Muscle of back (tissue), 13 donors: ENCODE results near the gene TRIM37. TPM values are rescaled to one million over a fixed set of nuclear protein-coding genes. Genes with fewer than 3 reads are reported as not detected.
"Not testable (repeated sequence)": the region's sequence is repeated elsewhere in the genome, so short reads cannot be mapped to it uniquely, and the experiment has no call there.

Source experiments
- DNase-seq, 3 donors: peaks; one replicate each; pipeline versions ENCODE4 v3.0.0 to v3.0.0-alpha.2; 2013
- long read RNA-seq, 9 donors: transcript quantifications; one replicate each; lab custom pipeline, GENCODE V29; 2026
- polyA plus RNA-seq, 10 donors: library from polyadenylated mRNA; unstranded; fragments of 120-200 nt; gene quantifications; one replicate each; pipeline ENCODE4 v1.2.1, GENCODE V29; 2013; ENCODE audit not compliant: insufficient read length in 10 of 10

Gene TRIM37
- 10 to 100 TPM; 12.1 to 18.9 (median 15.0) TPM for polyA plus RNA-seq
- long read RNA-seq, donor 1, partial matches to known transcripts: 0 of 1 reads
- long read RNA-seq, donor 1, other reads (novel, unspliced or antisense): 0 of 1 reads
- long read RNA-seq, donor 2: 0 reads
- long read RNA-seq, donor 3: 0 reads
- long read RNA-seq, donor 4: 0 reads
- long read RNA-seq, donor 5, partial matches to known transcripts: 0 of 3 reads
- long read RNA-seq, donor 5, other reads (novel, unspliced or antisense): 0 of 3 reads
- long read RNA-seq, donor 6, partial matches to known transcripts: 0 of 1 reads
- long read RNA-seq, donor 6, other reads (novel, unspliced or antisense): 0 of 1 reads
- long read RNA-seq, donor 7, partial matches to known transcripts: 0 of 1 reads
- long read RNA-seq, donor 7, other reads (novel, unspliced or antisense): 0 of 1 reads
- long read RNA-seq, donor 8, partial matches to known transcripts: 0 of 1 reads
- long read RNA-seq, donor 8, other reads (novel, unspliced or antisense): 0 of 1 reads
- long read RNA-seq, donor 9, full-length matches to known transcripts: 1 of 1 reads
- long read RNA-seq, donor 9, partial matches to known transcripts: 0 of 1 reads
- long read RNA-seq, donor 9, other reads (novel, unspliced or antisense): 0 of 1 reads

GRCh38 chr17:59106463-59107305 lies at the start of gene TRIM37:
Gene TRIM37 (minus strand): TSS chr17:59106880. CDS start chr17:59106461, 419 bp downstream.
- DNase-seq: peak; percentile 98 to 100 (median 99)

DNA sequence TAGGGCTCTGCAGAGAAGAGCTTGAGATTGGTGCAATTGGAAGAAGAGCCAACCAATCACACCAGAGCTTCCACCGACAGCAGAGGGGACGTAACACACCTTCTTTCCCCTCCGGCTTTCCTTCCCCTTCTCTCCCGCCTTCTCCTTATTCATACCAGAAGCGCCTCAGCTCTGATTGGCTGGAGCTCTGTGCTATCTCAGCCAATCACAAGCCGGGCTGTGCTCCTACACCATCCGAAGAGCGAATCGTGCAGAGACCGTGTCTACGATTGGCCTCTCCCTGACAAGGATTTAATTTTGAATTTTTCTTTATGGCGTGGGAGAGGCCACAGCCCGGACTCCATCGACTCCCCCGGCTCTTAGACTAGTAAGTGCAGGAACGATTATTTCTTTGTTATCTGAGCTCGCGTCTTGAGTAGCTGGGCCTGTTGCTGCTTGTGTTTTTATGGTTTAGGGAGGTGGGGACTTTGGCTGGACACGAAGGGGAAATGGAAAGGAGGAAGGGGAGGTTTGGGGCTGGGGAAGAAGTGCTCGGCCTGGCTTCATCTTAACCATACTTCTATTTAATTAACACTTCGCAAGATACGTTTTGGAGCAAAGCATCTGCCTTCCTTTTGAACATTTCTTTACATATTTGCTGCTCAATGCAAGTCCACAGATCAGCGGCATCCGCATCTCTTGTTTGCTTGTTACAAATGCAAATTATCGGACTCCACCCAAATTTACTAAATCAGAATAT lies 48.9 kb upstream of the TRIM37 start, which contains the start of gene PRR11:
PRR11 (plus strand) TSS at position 308 of the 739 bp plus-strand sequence. CDS start 14,007 bp downstream, outside the sequence.
- DNase-seq: peak; percentile 98 to 100 (median 99)

DNA sequence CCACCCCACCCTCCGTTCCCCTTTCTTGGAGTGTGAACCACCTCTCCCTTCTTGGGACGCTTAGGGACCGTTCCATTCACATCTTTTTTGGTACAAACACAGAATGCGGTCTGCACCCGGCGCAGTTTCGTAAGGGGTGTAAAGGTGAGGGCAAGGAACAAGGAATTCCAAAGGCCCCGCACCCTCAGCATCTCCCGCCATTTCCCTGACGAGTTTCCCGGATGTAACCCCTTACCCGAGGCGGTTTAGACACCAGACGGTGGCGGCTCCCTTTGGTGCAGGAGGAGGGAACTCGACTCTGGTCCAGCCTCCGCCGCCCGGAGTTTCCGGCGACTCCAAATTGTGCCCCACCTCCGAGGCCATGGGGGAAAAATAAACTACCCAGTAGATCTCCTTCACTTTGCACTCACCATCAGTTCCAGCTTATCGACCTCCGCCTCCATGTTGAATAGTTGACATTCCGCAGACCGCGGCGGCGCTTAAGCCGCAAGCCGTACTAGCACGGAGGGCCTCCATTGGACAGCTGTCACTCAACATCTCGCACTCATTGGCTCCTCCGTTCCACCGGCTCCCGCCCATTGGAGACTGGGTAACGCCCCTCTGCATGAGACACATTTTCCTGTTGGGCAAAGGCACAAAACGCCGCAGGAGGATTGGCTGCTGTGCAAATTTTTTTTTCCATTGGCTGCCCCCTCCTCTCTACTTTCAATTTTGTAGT lies 48.2 kb upstream of the TRIM37 start, which contains the start of gene SKA2:
SKA2 (minus strand) TSS at position 466 of the 718 bp plus-strand sequence; CDS start at position 443, 23 bp downstream.
- DNase-seq: no peak

GRCh38 chr17:59154292-59154720 lies 47.6 kb upstream of the TRIM37 start:
- no peak for DNase-seq

DNA sequence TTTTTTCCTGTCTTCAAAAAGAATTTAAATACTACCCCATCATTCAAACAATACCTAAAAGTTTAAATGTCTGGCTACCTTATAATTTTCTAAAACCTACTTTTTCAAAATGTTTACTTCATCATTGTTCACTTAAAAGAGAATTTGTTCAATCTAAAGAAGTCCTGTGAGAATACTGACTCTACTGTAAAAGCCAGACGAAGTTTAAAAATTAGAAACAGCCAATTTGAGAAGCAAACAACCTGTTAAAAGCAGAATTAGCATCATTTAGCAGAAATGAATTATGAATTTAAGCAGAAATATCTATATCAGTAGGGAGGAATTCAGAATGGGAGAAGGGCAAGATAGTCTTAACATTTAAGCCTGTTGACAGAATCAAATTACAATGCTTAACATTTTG lies 46.2 kb upstream of the TRIM37 start:
- no peak for DNase-seq

DNA sequence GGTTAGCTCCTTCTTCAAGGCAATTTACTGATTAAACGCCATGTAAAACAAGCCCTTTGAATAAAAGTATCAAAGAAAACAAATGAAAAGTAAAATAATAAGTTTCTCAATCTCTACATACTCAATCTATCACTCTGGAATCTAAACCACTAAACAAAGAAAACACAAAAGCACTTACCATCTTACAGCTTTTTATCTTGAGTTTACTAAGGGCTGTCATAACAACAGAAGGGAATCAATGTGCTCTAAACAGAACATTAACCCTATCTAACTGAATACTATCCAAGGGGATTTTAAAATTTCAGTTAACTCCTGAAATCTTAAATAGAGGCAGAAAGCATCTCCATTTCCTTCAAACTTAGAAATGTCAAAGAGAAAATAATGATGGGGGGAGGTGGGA lies 44.9 kb upstream of the TRIM37 start:
- DNase-seq: no peak

DNA sequence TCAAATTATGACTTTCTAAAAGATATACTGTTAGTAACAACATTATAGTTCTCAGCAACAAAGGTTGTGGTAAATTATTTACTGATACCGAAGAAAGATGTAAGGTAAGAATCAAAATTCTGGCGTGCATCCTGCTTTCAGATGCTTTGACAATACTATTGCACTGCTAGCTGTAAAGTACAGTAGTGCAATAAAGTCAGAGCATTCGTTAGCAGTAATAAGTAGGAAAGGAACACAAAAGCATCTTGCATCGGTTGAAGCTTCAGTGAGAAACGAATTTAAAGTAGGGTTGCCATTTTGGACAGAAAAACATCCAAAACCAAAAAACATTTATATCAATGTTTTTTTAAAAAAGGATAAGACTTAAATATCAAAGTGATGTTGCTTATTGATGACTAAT lies 44.3 kb upstream of the TRIM37 start:
- no peak for DNase-seq

DNA sequence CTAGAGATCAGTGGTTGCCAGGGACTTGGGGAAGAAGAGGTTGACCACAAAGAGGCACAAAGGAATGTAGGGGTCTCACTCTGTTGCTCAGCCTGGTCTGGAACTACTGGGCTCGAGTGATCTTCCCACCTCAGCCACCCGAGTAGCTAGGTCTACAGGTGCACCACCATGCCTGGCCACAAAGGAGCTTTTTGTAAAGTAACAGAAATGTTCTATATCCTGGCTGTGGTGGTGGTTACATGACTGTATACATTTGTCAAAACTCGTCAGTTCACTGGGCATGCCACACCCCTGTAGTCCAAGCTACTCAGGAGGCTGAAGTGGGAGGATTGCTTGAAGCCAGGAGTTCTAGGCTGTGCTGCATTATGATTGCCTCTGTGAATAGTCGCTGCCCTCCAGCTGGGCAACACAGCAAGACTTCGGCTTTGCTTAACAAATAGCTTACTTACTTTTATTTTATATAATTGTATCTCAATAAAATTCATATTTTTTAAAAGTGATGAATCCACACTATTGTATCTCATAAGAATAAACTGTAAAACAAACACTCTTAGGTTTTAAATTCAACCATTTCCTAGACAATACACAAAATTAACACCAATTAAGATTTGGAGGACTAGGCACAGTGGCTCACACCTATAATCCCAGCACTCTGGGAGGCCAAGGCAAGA lies 43.3 kb upstream of the TRIM37 start:
- DNase-seq: no peak

GRCh38 chr17:59149051-59149450 lies 42.4 kb upstream of the TRIM37 start:
- no peak for DNase-seq

GRCh38 chr17:59145571-59146096 lies 39.0 kb upstream of the TRIM37 start:
- no peak for DNase-seq

DNA sequence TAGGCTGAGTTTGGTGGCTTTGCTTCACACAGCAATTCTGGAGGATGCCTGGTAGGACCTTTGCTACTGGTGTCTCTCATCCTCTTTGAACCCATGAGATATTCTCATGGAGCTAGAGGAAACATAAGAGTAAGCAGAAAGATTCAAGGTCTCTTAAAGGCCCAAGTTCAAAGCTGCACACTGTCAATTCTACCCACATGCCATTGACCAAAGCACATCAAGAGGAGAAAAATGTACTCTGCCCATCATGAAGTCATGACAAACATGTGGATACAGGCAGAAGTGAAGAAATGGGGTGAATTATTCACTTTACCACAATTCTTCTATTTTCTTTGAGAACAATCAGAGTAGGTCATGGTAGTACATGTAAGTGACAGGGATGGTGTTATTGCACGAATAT lies 35.2 kb upstream of the TRIM37 start:
- DNase-seq: no peak

GRCh38 chr17:59139939-59140338 lies 33.3 kb upstream of the TRIM37 start:
- no peak for DNase-seq

DNA sequence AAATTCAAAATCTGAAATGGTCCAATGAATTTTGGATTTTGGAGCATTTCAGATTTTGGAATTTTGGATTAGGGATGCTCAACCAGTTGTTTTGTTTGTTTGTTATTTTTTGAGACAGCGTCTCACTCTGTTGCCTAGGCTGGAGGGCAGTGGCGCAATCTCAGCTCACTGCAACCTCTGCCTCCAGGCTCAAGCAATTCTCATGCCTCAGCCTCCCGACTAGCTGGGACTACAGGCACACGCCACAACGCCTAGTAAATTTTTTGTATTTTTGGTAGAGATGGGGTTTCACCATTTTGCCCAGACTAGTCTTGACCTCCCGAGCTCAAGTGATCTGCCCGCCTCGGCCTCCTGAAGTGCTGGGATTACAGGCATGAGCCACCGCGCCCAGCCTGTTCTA lies 31.7 kb upstream of the TRIM37 start:
- not testable (repeated sequence) for DNase-seq

GRCh38 chr17:59131131-59131530 lies 24.5 kb upstream of the TRIM37 start:
- no peak for DNase-seq

DNA sequence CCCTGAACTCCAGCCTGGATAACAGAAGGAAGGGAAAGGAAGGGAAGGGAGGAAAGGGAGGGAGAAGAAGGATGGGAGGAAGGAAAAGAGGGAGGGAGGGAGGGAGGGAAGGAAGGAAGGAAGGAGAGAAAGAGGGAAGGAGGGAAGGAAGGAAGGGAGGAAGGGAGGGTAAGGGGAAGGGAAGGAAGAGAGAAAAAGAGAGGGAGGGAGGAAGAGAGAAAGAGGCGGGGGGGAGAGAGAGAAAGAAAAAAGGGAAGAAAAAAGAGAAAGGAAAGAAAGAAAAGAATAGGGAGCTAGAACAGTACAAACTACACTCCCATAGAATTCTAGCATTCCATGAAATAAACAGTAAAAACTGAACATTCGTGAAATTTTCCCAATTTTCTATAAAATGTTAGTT lies 23.1 kb upstream of the TRIM37 start:
- no peak for DNase-seq

GRCh38 chr17:59126809-59127417 lies 20.2 kb upstream of the TRIM37 start:
- no peak for DNase-seq

DNA sequence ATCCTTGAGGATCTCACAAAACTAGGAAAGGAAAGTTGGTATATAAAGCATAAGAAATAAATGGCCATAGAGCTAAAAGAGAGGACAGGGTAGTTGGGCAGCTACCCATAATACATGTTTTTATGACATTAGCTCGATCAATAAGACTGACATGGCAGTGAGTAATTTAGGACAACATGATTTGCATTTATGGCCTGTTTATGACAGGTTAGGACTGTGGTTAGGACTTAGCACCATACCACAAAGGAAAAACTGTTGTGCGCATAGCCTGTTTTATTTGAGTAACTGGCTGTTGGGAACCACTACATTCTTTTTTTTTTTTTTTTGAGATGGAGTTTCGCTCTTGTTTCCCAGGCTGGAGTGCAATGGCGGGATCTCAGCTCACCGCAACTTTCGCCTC lies 18.0 kb upstream of the TRIM37 start:
- no peak for DNase-seq

- no peak for DNase-seq
These were observed 15.3 kb upstream of the TRIM37 start for GRCh38 chr17:59121901-59122480.

DNA sequence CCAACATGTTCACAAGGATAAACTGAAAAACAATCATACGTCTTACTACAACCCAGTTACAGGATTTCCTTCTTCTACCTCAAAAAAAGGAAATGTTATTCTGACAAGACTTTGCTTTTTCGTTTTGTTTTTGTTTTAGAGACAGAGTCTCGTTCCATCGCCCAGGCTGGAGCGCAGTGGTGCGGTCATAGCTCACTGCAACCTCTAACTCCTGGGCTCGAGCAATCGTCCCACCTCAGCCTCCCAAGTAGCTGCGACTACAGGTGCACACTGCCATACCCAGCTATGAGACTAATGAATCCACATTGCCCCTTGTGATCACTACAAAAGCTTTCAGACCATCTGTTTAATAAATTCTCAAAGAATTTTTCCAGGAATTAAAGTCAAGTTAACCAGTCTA lies 8.8 kb upstream of the TRIM37 start:
- no peak for DNase-seq
